Kidney (tissue), 14 donors: ENCODE measurements around the gene TM9SF4. TPM values are rescaled to one million over a fixed set of nuclear protein-coding genes. Genes with fewer than 3 reads are reported as not detected.

Source experiments
- DNase-seq, 5 donors: peaks; one replicate each; pipeline ENCODE4 v3.0.0-alpha.2; 2013 to 2020
- FAIRE-seq: peaks from 2 replicates; lab custom pipeline; 2012; peaks lifted over from hg19 to GRCh38; lab: Jason Lieb, UNC
- H3K27ac ChIP-seq, 2 donors: one replicate each; pipeline ENCODE4 v1.7.0; 2013; ENCODE audit warnings: low read depth in 2 of 2, low read length in 2 of 2, inconsistent platforms in 1 of 2
- H3K27me3 ChIP-seq: one replicate; pipeline ENCODE4 v1.7.1; 2013; ENCODE audit warnings: low read length, inconsistent platforms; ENCODE audit not compliant: control insufficient read depth, insufficient read depth
- H3K36me3 ChIP-seq, 3 donors: one replicate each; pipeline versions ENCODE4 v1.7.0 to v1.7.1; 2013; ENCODE audit warnings: low read length in 3 of 3, control low read depth in 1 of 3, inconsistent platforms in 1 of 3; ENCODE audit not compliant: insufficient read depth in 3 of 3, control insufficient read depth in 2 of 3
- H3K4me1 ChIP-seq, 3 donors: one replicate each; pipeline versions ENCODE4 v1.7.0 to v1.7.1; 2013; ENCODE audit warnings: low read length in 3 of 3, inconsistent platforms in 1 of 3, low read depth in 1 of 3; ENCODE audit not compliant: control insufficient read depth in 2 of 3, insufficient read depth in 2 of 3
- H3K4me3 ChIP-seq, 3 donors: one replicate each; pipeline versions ENCODE4 v1.7.0 to v1.8.1; 2013; ENCODE audit warnings: low read length in 3 of 3, control low read depth in 1 of 3, inconsistent platforms in 1 of 3
- H3K9ac ChIP-seq, 3 donors: one replicate each; pipeline versions ENCODE4 v1.7.0 to v1.7.1; 2013; ENCODE audit warnings: low read length in 3 of 3, control low read depth in 1 of 3, inconsistent platforms in 1 of 3
- H3K9me3 ChIP-seq, 3 donors: one replicate each; pipeline versions ENCODE4 v1.7.0 to v1.7.1; 2013; ENCODE audit warnings: low read length in 3 of 3, control low read depth in 1 of 3, inconsistent platforms in 1 of 3; ENCODE audit not compliant: control insufficient read depth in 2 of 3, insufficient read depth in 1 of 3
- CTCF ChIP-seq: IDR thresholded peaks from 3 replicates; pipeline ENCODE4 v1.5.1; 2012; ENCODE audit warnings: mild to moderate bottlenecking, moderate library complexity, borderline replicate concordance; ENCODE audit not compliant: insufficient read depth; ENCODE audit errors: extremely low read depth
- intact Hi-C: fragments of 100-400 bp; cut with DNase I; formaldehyde crosslinking; loops from one replicate; pipeline ENCODE4 v1.11.1; 2022
- polyA plus RNA-seq: library from polyadenylated mRNA; stranded (reverse); fragments of 350-450 nt; fragmentation: Illumina TruSeq; extraction: RNeasy Lipid Tissue Mini Kit (QIAGEN cat#74804); gene quantifications from one replicate; pipeline ENCODE4 v1.2.3, GENCODE V29; 2014; ENCODE audit warnings: low read depth, low replicate concordance; ENCODE audit not compliant: insufficient read depth
- total RNA-seq: library from RNA; stranded (reverse); fragmentation: NEBNext Ultra II Directional; extraction: Animal tissue kit (Norgen Biotek cat#: 25700); gene quantifications from one replicate; pipeline ENCODE4 v1.2.1, GENCODE V29; 2021
- donor health status: control.
- donor health status: control.
- donor health status: control.
- donor health status: control.
- donor health status: control.
- donor health status: DM: yes; HTN: yes; CAD: no.
- donor health status: Normal renal cell carcinoma (clear cell type).

TM9SF4 gene
- total and polyA plus RNA-seq, 2 donors from 2014 or later: 26.3 to 52.0 TPM

DNA sequence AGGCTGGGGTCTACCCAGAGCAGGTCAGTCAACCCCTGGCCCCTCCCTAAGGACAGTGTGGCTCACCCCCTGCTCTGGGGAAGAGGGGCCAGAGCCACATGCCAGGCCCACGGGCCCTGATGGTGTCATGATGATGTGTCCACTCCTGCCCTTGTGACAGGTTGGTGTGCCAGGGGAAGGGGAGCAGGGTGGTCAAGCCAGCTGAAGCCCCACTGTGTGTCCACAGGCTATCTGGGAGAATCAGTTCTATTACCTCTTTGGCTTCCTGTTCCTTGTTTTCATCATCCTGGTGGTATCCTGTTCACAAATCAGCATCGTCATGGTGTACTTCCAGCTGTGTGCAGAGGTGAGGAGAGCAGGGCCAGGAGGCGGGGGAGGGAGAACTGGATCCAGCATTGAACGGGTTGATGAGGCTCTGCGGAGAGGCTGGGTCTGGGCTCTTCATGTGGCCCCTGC lies 50.3 kb downstream of the TM9SF4 start:
- Histone ChIP-seq H3K4me3 (no peak overlapping the region), H3K4me1 (peaks cover 0 to 9% (median 0%) of the 10 kb centered on the region in 3 donors), H3K27me3 (no peaks in the 10 kb centered on the region), H3K9ac (no peak overlapping the region), H3K36me3 (peaks cover 14 to 49% (median 23%) of the 10 kb centered on the region in 3 donors), H3K9me3 (no peaks in the 10 kb centered on the region), H3K27ac (no peak overlapping the region)
- intact Hi-C loops: no loop called here
- no peak for TF ChIP-seq CTCF
- no peak for DNase-seq
- no peak for FAIRE-seq

- no peak for TF ChIP-seq CTCF
- Histone ChIP-seq H3K27me3 (no peaks in the 10 kb centered on the region), H3K36me3 (peaks cover 14 to 49% (median 27%) of the 10 kb centered on the region in 3 donors), H3K4me3 (no peak overlapping the region), H3K9ac (no peak overlapping the region), H3K9me3 (no peaks in the 10 kb centered on the region), H3K4me1 (peaks cover 0 to 3% (median 0%) of the 10 kb centered on the region in 3 donors), H3K27ac (no peak overlapping the region)
- DNase-seq (no peak), FAIRE-seq (no peak)
- intact Hi-C loops: no loop called here
Observed at GRCh38 chr20:32160341-32160740, 50.8 kb downstream of the TM9SF4 start.

- Histone ChIP-seq H3K4me3 (no peak overlapping the region), H3K36me3 (peaks cover 14 to 45% (median 36%) of the 10 kb centered on the region in 3 donors), H3K27ac (no peak overlapping the region), H3K9ac (no peak overlapping the region), H3K27me3 (no peaks in the 10 kb centered on the region), H3K9me3 (no peaks in the 10 kb centered on the region), H3K4me1 (no peaks in the 10 kb centered on the region)
- intact Hi-C loops: no loop called here
- FAIRE-seq (no peak), DNase-seq (peak in 2 of 5 donors; percentile 48 to 58)
- TF ChIP-seq CTCF: no peak
Observed at GRCh38 chr20:32162351-32162750, 52.8 kb downstream of the TM9SF4 start.

GRCh38 chr20:32163951-32164350 lies 54.4 kb downstream of the TM9SF4 start:
- H3K36me3 ChIP-seq: peaks cover 10 to 35% (median 34%) of the 10 kb centered on the region in 3 donors
- FAIRE-seq (no peak), DNase-seq (no peak)
- H3K27me3 ChIP-seq: no peaks in the 10 kb centered on the region
- H3K4me1 ChIP-seq: peaks cover 0 to 3% (median 2%) of the 10 kb centered on the region in 3 donors
- no peak overlapping the region for H3K4me3 ChIP-seq
- H3K27ac ChIP-seq: no peak overlapping the region
- H3K9me3 ChIP-seq: no peaks in the 10 kb centered on the region
- no peak overlapping the region for H3K9ac ChIP-seq
- TF ChIP-seq CTCF: no peak
- intact Hi-C loops: no loop called here
